HCT116 (cell line): ENCODE results near the gene TSC1. TPM values are rescaled to one million over a fixed set of nuclear protein-coding genes. Genes with fewer than 3 reads are reported as not detected.

ENCODE experiments used
- ATAC-seq: fragments of 200-7000 bp; cut with Tn5 transposase; 2 replicates; pipeline ENCODE4 v1.9.1; 2020; ENCODE audit warnings: mild to moderate bottlenecking, moderate library complexity
- BruUV-seq: library from RNA; stranded (reverse); fragments of 400-500 nt; replicated peaks from 2 replicates; lab custom pipeline; 2021; lab: Mats Ljungman, UMichigan
- CTCF ChIA-PET: fragments of 300-600 bp; sonication (Branson Sonifier 250); formaldehyde crosslinking; loops from one replicate; lab custom pipeline; 2021; ENCODE audit warnings: antibody characterized with exemption; lab: Charles Lee
- POLR2A ChIA-PET: fragments of 300-600, 350-600 bp; sonication (Branson Sonifier 250); formaldehyde crosslinking; loops from one replicate; lab custom pipeline; 2021; ENCODE audit warnings: antibody characterized with exemption; lab: Charles Lee
- RAD21 ChIA-PET, 2 experiments: fragments of 300-600 bp; sonication (Branson Sonifier 250); formaldehyde crosslinking; loops; one replicate each; lab custom pipeline; 2023; ENCODE audit warnings: low total read pairs in 2 of 2; ENCODE audit not compliant: uncharacterized antibody in 2 of 2, unreplicated experiment in 2 of 2, low non-redundant PET in 1 of 2; lab: Charles Lee
- DNase-seq: peaks from one replicate; pipeline ENCODE4 v3.0.0-alpha.2; 2010; ENCODE audit warnings: low read depth, low spot score
- H2AFZ ChIP-seq: fragments of 200-600 bp; shearing (Covaris generic), sonication (generic); 2 replicates; pipeline ENCODE4 v1.6.1; 2017; ENCODE audit warnings: low read depth, mixed run types, mixed read lengths, antibody characterized with exemption, low read length; ENCODE audit not compliant: poor library complexity, severe bottlenecking
- H3K27ac ChIP-seq: 2 replicates; pipeline ENCODE4 v1.5.1; 2012; ENCODE audit warnings: low read depth, low read length
- H3K27me3 ChIP-seq: fragments of 200-600 bp; sonication (generic); 2 replicates; pipeline ENCODE4 v1.6.1; 2016; ENCODE audit warnings: mixed run types, low read length, mixed read lengths; ENCODE audit not compliant: insufficient read depth
- H3K36me3 ChIP-seq, 2 experiments: fragments of 200-500 bp in 1 of 2; fragments of 200-600 bp in 1 of 2; sonication (Bioruptor generic) in 1 of 2; sonication (generic) in 1 of 2; 2 replicates each; pipeline versions ENCODE4 v1.5.1 to v1.6.1; 2014 to 2016; ENCODE audit warnings: low read length in 2 of 2, inconsistent platforms in 1 of 2, mixed read lengths in 1 of 2, mixed run types in 1 of 2; ENCODE audit not compliant: insufficient read depth in 2 of 2, control insufficient read depth in 1 of 2
- H3K4me1 ChIP-seq, 2 experiments: fragments of 200-600 bp in 1 of 2; sonication (generic) in 1 of 2; 2 replicates each; pipeline versions ENCODE4 v1.5.1 to v1.6.1; 2012 to 2017; ENCODE audit warnings: low read length in 2 of 2, inconsistent platforms in 1 of 2, mild to moderate bottlenecking in 1 of 2, mixed read lengths in 1 of 2, mixed run types in 1 of 2, moderate library complexity in 1 of 2; ENCODE audit not compliant: insufficient read depth in 2 of 2, control insufficient read depth in 1 of 2
- H3K4me2 ChIP-seq: fragments of 200-600 bp; sonication (generic); 2 replicates; pipeline ENCODE4 v1.6.1; 2017; ENCODE audit warnings: mixed run types, low read length, mixed read lengths
- H3K4me3 ChIP-seq, 2 experiments: fragments of 200-600 bp in 1 of 2; sonication (generic) in 1 of 2; replicated peaks in 1 of 2; 2 replicates each; pipeline ENCODE4 v1.5.1; 2011 to 2016; ENCODE audit warnings: low read length in 2 of 2, control low read depth in 1 of 2, low read depth in 1 of 2, mild to moderate bottlenecking in 1 of 2, mixed read lengths in 1 of 2, mixed run types in 1 of 2
- H3K79me2 ChIP-seq: fragments of 200-600 bp; sonication (generic); 2 replicates; pipeline ENCODE4 v1.6.1; 2017; ENCODE audit warnings: mild to moderate bottlenecking, mixed run types, low read length, moderate library complexity, mixed read lengths; ENCODE audit not compliant: insufficient read depth
- H3K9ac ChIP-seq: fragments of 200-600 bp; sonication (generic); 2 replicates; pipeline ENCODE4 v1.6.1; 2016; ENCODE audit warnings: low read length, mixed read lengths
- H3K9me2 ChIP-seq: fragments of 200-600 bp; sonication (generic), shearing (Covaris generic); 2 replicates; pipeline ENCODE4 v1.6.1; 2017; ENCODE audit warnings: mixed run types, mild to moderate bottlenecking, moderate library complexity; ENCODE audit not compliant: insufficient read depth
- H3K9me3 ChIP-seq, 2 experiments: fragments of 200-500 bp in 1 of 2; fragments of 200-600 bp in 1 of 2; sonication (Bioruptor generic) in 1 of 2; sonication (generic) in 1 of 2; 2 replicates each; pipeline ENCODE4 v1.6.1; 2014 to 2017; ENCODE audit warnings: low read length in 2 of 2, mixed read lengths in 2 of 2, inconsistent platforms in 1 of 2, low read depth in 1 of 2, mild to moderate bottlenecking in 1 of 2, mixed run types in 1 of 2, moderate library complexity in 1 of 2; ENCODE audit not compliant: control insufficient read depth in 1 of 2, insufficient read depth in 1 of 2
- H4K20me1 ChIP-seq: fragments of 200-600 bp; sonication (generic), shearing (Covaris generic); 2 replicates; pipeline ENCODE4 v1.6.1; 2017; ENCODE audit warnings: mixed run types, mild to moderate bottlenecking, moderate library complexity; ENCODE audit not compliant: insufficient read depth
- CBX3 ChIP-seq: IDR thresholded peaks from 2 replicates; pipeline ENCODE4 v1.6.1; 2012; ENCODE audit warnings: low read depth
- EZH2 ChIP-seq: fragments of 200-600 bp; sonication (generic); IDR thresholded peaks from 2 replicates; pipeline ENCODE4 v1.6.1; 2017; ENCODE audit warnings: antibody characterized with exemption, mixed run types
- EZH2phosphoT487 ChIP-seq: fragments of 200-600 bp; IDR thresholded peaks from 2 replicates; pipeline ENCODE4 v1.6.1; 2018; ENCODE audit warnings: antibody characterized with exemption, borderline replicate concordance
- FOSL1 ChIP-seq: IDR thresholded peaks from 2 replicates; pipeline ENCODE4 v1.6.1; 2012; ENCODE audit warnings: low read depth
- YY1 ChIP-seq: IDR thresholded peaks from 2 replicates; pipeline ENCODE4 v1.6.1; 2011; ENCODE audit warnings: low read length, low read depth, moderate library complexity, mild to moderate bottlenecking; ENCODE audit not compliant: insufficient replicate concordance; ENCODE audit errors: extremely low read depth
- intact Hi-C: fragments of 100-400 bp; cut with micrococcal nuclease; formaldehyde crosslinking; loops from 2 replicates; pipeline ENCODE4 v1.10.0; 2022
- total RNA-seq: library from RNA; stranded (reverse); gene quantifications from one replicate; pipeline ENCODE4 v1.2.1, GENCODE V29; 2021; ENCODE audit not compliant: unreplicated experiment

The TSC1 gene
- total RNA-seq, 1 experiment from 2014 or later: 34.5 TPM

DNA sequence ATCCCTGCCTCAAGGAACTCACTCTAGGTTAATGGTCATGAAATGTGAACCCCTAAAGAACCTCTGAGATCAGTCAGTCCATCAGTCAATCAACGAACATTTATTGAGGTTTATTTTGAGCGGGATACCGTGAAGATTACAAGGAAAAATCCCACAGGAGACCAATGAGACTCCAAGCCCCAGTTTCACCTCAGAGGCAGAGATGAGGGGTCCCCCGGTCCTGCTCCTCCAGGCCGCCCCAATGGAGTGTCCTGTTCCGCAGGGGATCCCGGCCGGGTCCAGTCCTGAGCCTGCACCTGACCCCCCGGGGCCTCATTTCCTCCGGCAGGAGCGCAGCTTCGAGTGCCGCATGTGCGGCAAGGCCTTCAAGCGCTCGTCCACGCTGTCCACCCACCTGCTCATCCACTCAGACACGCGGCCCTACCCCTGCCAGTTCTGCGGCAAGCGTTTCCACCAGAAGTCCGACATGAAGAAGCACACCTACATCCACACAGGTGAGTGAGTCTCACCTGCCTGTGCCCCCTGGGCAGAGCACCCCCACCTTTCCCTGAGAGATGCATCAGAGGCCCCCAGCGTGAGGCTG, 45.1 kb upstream of the TSC1 start:
- peaks cover 7% of the 10 kb centered on the region; the same call in 1 of the 2 replicates for H3K27me3 ChIP-seq
- no peak overlapping the region for H2AFZ ChIP-seq
- intact Hi-C loops: no loop called here
- H3K4me1 ChIP-seq: peaks cover 0 to 14% of the 10 kb centered on the region in 2 experiments; a peak in 2 of 4 replicates
- no TSS peak for BruUV-seq
- no peaks in the 10 kb centered on the region for H3K79me2 ChIP-seq
- POLR2A ChIA-PET: no interaction called here
- RAD21 ChIA-PET: no interaction called here
- TF ChIP-seq EZH2phosphoT487 (no peak), FOSL1 (no peak), YY1 (no peak), CBX3 (no peak)
- H3K27ac ChIP-seq: no peak overlapping the region
- no peaks in the 10 kb centered on the region for H3K9me3 ChIP-seq
- peak; percentile 12; the same call in 1 of the 2 replicates for ATAC-seq
- no peak overlapping the region for H3K4me3 ChIP-seq
- H3K4me2 ChIP-seq: no peak overlapping the region
- H3K9me2 ChIP-seq: no peaks in the 10 kb centered on the region
- CTCF ChIA-PET: no interaction called here
- no peaks in the 10 kb centered on the region for H4K20me1 ChIP-seq
- H3K9ac ChIP-seq: no peak overlapping the region
- no peak for DNase-seq
- H3K36me3 ChIP-seq: no peaks in the 10 kb centered on the region

- RAD21 ChIA-PET: no interaction called here
- Histone ChIP-seq H4K20me1 (no peaks in the 10 kb centered on the region), H3K9me3 (no peaks in the 10 kb centered on the region)
- no peak for ATAC-seq
- DNase-seq: no peak
- no peak for TF ChIP-seq EZH2
- TF ChIP-seq, all 23 proteins: peak for 0
- Histone ChIP-seq H3K36me3 (no peaks in the 10 kb centered on the region), H3K27me3 (peaks cover 7% of the 10 kb centered on the region; the same call in 1 of the 2 replicates), H3K79me2 (no peaks in the 10 kb centered on the region), H2AFZ (no peak overlapping the region), H3K4me3 (no peak overlapping the region), H3K4me1 (peaks cover 0 to 12% of the 10 kb centered on the region in 2 experiments; a peak in 2 of 4 replicates), H3K9ac (no peak overlapping the region), H3K4me2 (no peak overlapping the region), H3K9me2 (no peaks in the 10 kb centered on the region), H3K27ac (no peak overlapping the region)
- intact Hi-C loops: no loop called here
- POLR2A ChIA-PET: no interaction called here
- no TSS peak for BruUV-seq
- CTCF ChIA-PET: interaction anchor here (0.9 kb wide), 1 partner anchor 9 kb away, joined by 3 read pairs; no protein-coding TSS in a partner anchor
These were observed 44.5 kb upstream of the TSC1 start for GRCh38 chr9:132989014-132989310.
